Neuronal stem cell (in vitro differentiated cells): ENCODE measurements around the gene MAP3K19.

ENCODE experiments used
- DNase-seq: peaks from one replicate; pipeline ENCODE4 v3.0.0-alpha.2; 2013; ENCODE audit warnings: low spot score
- H2AFZ ChIP-seq: one replicate; pipeline ENCODE4 v1.6.1; 2013; ENCODE audit warnings: mild to moderate bottlenecking, low read length, inconsistent platforms
- H2AK5ac ChIP-seq: 2 replicates; pipeline ENCODE4 v1.6.1; 2013; ENCODE audit warnings: low read depth, mild to moderate bottlenecking, inconsistent platforms, low read length, moderate library complexity, mixed read lengths
- H2BK120ac ChIP-seq: 2 replicates; pipeline ENCODE4 v1.6.1; 2013; ENCODE audit warnings: low read depth, mild to moderate bottlenecking, inconsistent platforms, low read length, moderate library complexity, mixed read lengths
- H2BK12ac ChIP-seq: one replicate; pipeline ENCODE4 v1.6.1; 2013; ENCODE audit warnings: low read length, inconsistent platforms
- H2BK15ac ChIP-seq: 2 replicates; pipeline ENCODE4 v1.6.1; 2013; ENCODE audit warnings: mild to moderate bottlenecking, low read length, inconsistent platforms, mixed read lengths
- H2BK5ac ChIP-seq: one replicate; pipeline ENCODE4 v1.6.1; 2013; ENCODE audit warnings: inconsistent platforms, mild to moderate bottlenecking, low read length, moderate library complexity
- H3K14ac ChIP-seq: one replicate; pipeline ENCODE4 v1.6.1; 2013; ENCODE audit warnings: low read length, inconsistent platforms
- H3K18ac ChIP-seq: 2 replicates; pipeline ENCODE4 v1.6.1; 2013; ENCODE audit warnings: low read length, inconsistent platforms
- H3K23ac ChIP-seq: 2 replicates; pipeline ENCODE4 v1.6.1; 2013; ENCODE audit warnings: low read depth, mild to moderate bottlenecking, mixed read lengths, low read length, inconsistent platforms; ENCODE audit not compliant: poor library complexity
- H3K27ac ChIP-seq: replicated peaks from 3 replicates; pipeline ENCODE4 v1.5.1; 2013; ENCODE audit warnings: low read length, inconsistent platforms
- H3K27me3 ChIP-seq, 3 experiments: 2 replicates each; pipeline ENCODE4 v1.6.1; 2013; ENCODE audit warnings: low read length in 3 of 3, mild to moderate bottlenecking in 2 of 3, inconsistent platforms in 1 of 3, low read depth in 1 of 3, mixed read lengths in 1 of 3, moderate library complexity in 1 of 3; ENCODE audit not compliant: control insufficient read depth in 3 of 3, insufficient read depth in 3 of 3
- H3K36me3 ChIP-seq, 2 donors: replicated peaks in 1 of 2; 2 replicates each; pipeline ENCODE4 v1.6.1; 2013; ENCODE audit warnings: low read length in 2 of 2; ENCODE audit not compliant: control insufficient read depth in 2 of 2, insufficient read depth in 2 of 2
- H3K4ac ChIP-seq: 2 replicates; pipeline ENCODE4 v1.6.1; 2013; ENCODE audit warnings: inconsistent platforms, mild to moderate bottlenecking, low read length, moderate library complexity
- H3K4me1 ChIP-seq, 2 donors: 1 replicate in 1 of 2; 2 replicates in 1 of 2; pipeline ENCODE4 v1.6.1; 2013; ENCODE audit warnings: low read length in 2 of 2, low read depth in 1 of 2; ENCODE audit not compliant: control insufficient read depth in 2 of 2, insufficient read depth in 1 of 2
- H3K4me2 ChIP-seq: one replicate; pipeline ENCODE4 v1.6.1; 2013; ENCODE audit warnings: mild to moderate bottlenecking, low read length, inconsistent platforms; ENCODE audit not compliant: insufficient read depth, poor library complexity, severe bottlenecking
- H3K4me3 ChIP-seq, 2 donors: 2 replicates each; pipeline ENCODE4 v1.5.1; 2013; ENCODE audit warnings: low read length in 2 of 2, mild to moderate bottlenecking in 2 of 2, inconsistent platforms in 1 of 2, moderate library complexity in 1 of 2
- H3K79me1 ChIP-seq: one replicate; pipeline ENCODE4 v1.6.1; 2013; ENCODE audit warnings: low read depth, mild to moderate bottlenecking, inconsistent platforms, low read length, moderate library complexity
- H3K9ac ChIP-seq: one replicate; pipeline ENCODE4 v1.6.1; 2013; ENCODE audit warnings: mild to moderate bottlenecking, low read depth, low read length, inconsistent platforms; ENCODE audit not compliant: poor library complexity
- H3K9me3 ChIP-seq, 2 donors: replicated peaks in 1 of 2; 2 replicates each; pipeline versions ENCODE3 to v1.6.1; 2013; ENCODE audit warnings: low read length in 2 of 2, mild to moderate bottlenecking in 2 of 2, inconsistent platforms in 1 of 2, low read depth in 1 of 2, mixed read lengths in 1 of 2, moderate library complexity in 1 of 2; ENCODE audit not compliant: control insufficient read depth in 2 of 2, insufficient read depth in 1 of 2
- H4K8ac ChIP-seq: one replicate; pipeline ENCODE4 v1.6.1; 2013; ENCODE audit warnings: low read depth, mild to moderate bottlenecking, inconsistent platforms, low read length, moderate library complexity
- H4K91ac ChIP-seq: one replicate; pipeline ENCODE4 v1.6.1; 2013; ENCODE audit warnings: low read length, low read depth, mild to moderate bottlenecking, inconsistent platforms; ENCODE audit not compliant: poor library complexity
- WGBS, 2 donors: extraction: QIAGEN DNeasy Blood & Tissue Kit; methylation state at CpG; one replicate each; pipeline ENCODE4 v1.1.7; 2013; ENCODE audit warnings: missing lambda C conversion rate in 2 of 2, mixed read lengths in 1 of 2; ENCODE audit not compliant: insufficient read length in 2 of 2, insufficient replicate concordance in 1 of 2; ENCODE audit errors: extremely low coverage in 2 of 2; 5-methylcytosine and 5-hydroxymethylcytosine counted together

Gene MAP3K19

DNA sequence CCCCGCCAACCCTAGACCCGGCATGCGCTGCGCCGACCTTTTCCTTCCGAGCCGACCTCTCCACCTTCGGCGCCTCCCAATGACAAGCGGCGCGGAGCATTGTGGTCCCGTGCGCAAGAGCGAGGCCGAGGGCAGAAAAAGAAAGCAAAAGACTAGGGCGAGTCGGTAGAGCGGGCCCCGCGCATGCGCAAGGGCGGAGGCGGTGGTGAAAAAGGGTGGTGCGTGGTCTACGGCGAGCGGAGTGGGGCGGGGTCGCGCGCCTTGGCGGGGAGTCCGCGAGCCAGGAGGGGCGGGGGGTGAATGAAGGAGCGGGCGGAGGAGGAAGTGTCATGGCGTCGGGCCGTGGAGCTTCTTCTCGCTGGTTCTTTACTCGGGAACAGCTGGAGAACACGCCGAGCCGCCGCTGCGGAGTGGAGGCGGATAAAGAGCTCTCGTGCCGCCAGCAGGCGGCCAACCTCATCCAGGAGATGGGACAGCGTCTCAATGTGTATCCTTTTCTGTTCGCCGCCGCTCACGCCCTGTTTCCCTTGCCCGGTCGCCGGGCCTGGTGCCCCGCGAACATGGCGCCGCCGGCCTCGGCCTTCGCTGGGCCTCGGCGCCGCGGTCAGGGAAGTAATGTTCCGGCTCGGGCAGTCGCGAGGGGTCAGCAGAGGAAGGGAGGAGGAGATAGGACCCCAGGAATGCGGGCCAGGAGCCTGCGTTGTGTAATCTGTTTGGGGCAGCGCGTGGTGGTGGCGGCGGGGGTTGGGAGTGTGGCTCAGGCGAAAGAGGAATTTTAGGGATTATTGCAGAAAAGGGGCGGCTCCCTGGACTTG is 128.5 kb downstream of the MAP3K19 start, which contains the start of gene CCNT2:
TSS of gene CCNT2 (plus strand) at position 297 of the 815 bp plus-strand sequence. CDS start at position 330, 33 bp downstream.
- peak within 1 kb of the TSS; percentile 100 for H3K18ac ChIP-seq
- peak within 1 kb of the TSS; percentile 92 for H4K91ac ChIP-seq
- H3K4me3 ChIP-seq: peak within 1 kb of the TSS; percentile 82 to 97
- no peaks in the 10 kb centered on the region for H3K9me3 ChIP-seq
- peak within 1 kb of the TSS; percentile 49 for H3K4me2 ChIP-seq
- peak within 1 kb of the TSS; percentile 95 for H2AK5ac ChIP-seq
- peak within 1 kb of the TSS; percentile 100 for H2BK5ac ChIP-seq
- H3K79me1 ChIP-seq: peaks cover 5% of the 10 kb centered on the region
- DNase-seq: peak; percentile 98
- peak within 1 kb of the TSS; percentile 99 for H3K9ac ChIP-seq
- peak within 1 kb of the TSS; percentile 93 for H4K8ac ChIP-seq
- peak within 1 kb of the TSS; percentile 91 for H2AFZ ChIP-seq
- H3K27ac ChIP-seq: peak within 1 kb of the TSS; percentile 98
- peak within 1 kb of the TSS; percentile 89 for H3K14ac ChIP-seq
- no peak within 1 kb of the TSS for H2BK12ac ChIP-seq
- peak within 1 kb of the TSS; percentile 21 for H2BK15ac ChIP-seq
- WGBS, 2 donors: no CpG with 5 or more reads among the region's 83 CpGs
- peaks cover 0 to 9% of the 10 kb centered on the region in 2 donors for H3K4me1 ChIP-seq
- H3K4ac ChIP-seq: peak within 1 kb of the TSS; percentile 93
- no peaks in the 10 kb centered on the region for H3K27me3 ChIP-seq
- peak within 1 kb of the TSS; percentile 97 for H3K23ac ChIP-seq
- peak within 1 kb of the TSS; percentile 87 for H2BK120ac ChIP-seq
- peaks cover 0 to 37% of the 10 kb centered on the region in 2 donors for H3K36me3 ChIP-seq

DNA sequence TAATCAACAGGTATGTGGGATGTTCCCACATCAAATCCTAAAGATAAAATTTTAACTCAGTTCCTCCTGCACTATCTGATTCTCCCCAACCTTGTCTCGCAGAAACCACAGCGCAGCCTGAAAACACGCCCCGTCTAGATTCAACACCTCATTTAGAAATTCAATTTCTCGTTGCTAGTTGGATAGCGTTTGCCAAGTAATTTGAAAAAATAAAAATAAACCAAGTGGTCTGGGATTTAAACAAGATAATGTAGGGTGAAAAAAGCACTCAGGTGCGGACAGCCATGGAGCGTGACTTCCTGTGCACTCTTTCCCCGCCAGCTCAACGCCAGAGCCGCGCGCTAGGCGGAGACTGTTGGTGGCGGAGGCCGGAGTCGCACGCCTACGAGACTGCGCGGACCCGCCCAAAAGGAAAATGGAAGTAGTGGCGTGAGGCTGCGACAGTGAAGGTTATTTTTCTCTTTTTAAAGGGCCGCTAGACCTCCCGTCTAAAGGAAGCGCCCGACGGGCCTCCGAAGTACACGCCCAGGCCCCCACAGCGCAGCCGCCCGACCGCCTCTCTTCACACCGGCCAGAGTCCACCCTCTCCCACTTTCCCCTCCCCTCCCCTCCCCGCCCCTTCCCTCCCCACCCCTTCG is 129.2 kb downstream of the MAP3K19 start:
- no peaks in the 10 kb centered on the region for H3K9me3 ChIP-seq
- H2BK15ac ChIP-seq: no peak overlapping the region
- peak overlapping the region; percentile 81 for H3K9ac ChIP-seq
- peak overlapping the region; percentile 74 for H2AFZ ChIP-seq
- H4K8ac ChIP-seq: no peak overlapping the region
- peaks cover 0 to 9% of the 10 kb centered on the region in 2 donors for H3K4me1 ChIP-seq
- no peak overlapping the region for H2AK5ac ChIP-seq
- H3K4ac ChIP-seq: no peak overlapping the region
- peak overlapping the region; percentile 49 for H3K4me2 ChIP-seq
- H3K79me1 ChIP-seq: peaks cover 5% of the 10 kb centered on the region
- H4K91ac ChIP-seq: no peak overlapping the region
- H3K27me3 ChIP-seq: no peaks in the 10 kb centered on the region
- peak overlapping the region; percentile 56 for H3K14ac ChIP-seq
- H3K36me3 ChIP-seq: peaks cover 0 to 31% of the 10 kb centered on the region in 2 donors
- H2BK5ac ChIP-seq: no peak overlapping the region
- peak overlapping the region; percentile 82 to 84 for H3K4me3 ChIP-seq
- H2BK12ac ChIP-seq: no peak overlapping the region
- H3K23ac ChIP-seq: peak overlapping the region; percentile 97
- H2BK120ac ChIP-seq: no peak overlapping the region
- H3K18ac ChIP-seq: peak overlapping the region; percentile 90
- peak; percentile 80 for DNase-seq
- peak overlapping the region; percentile 98 for H3K27ac ChIP-seq
- no CpG with 5 or more reads among the region's 38 CpGs for WGBS, 2 donors

DNA sequence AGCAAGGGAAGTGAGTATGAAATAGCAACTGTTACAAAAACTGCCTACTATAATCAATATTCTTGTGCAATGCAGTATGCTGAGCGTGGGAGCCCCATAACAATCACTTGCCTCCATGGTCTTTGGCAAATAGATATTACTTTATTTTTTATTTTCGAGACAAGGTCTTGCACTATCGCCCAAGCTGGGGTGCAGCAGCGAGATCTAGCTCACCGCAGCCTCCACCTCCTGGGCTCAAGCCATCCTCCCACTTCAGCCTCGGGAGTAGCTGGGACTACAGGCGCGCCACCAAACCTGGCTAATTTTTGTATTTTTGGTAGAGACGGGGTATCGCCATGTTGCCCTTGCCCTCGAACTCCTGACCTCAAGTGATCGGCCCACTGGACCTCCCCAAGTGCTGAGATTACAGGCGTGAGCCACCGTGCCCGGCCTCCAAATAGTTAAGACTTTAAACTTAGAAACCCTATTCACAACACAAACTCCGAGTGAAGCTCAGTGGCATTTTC is 129.8 kb downstream of the MAP3K19 start:
- Histone ChIP-seq H3K4me1 (peaks cover 0 to 9% of the 10 kb centered on the region in 2 donors), H2BK12ac (no peak overlapping the region), H2AK5ac (no peak overlapping the region), H3K9ac (no peak overlapping the region), H4K8ac (no peak overlapping the region), H2BK120ac (no peak overlapping the region), H3K4ac (no peak overlapping the region), H3K4me3 (peak overlapping the region; percentile 82 to 84), H2BK5ac (no peak overlapping the region), H2BK15ac (no peak overlapping the region), H3K4me2 (peak overlapping the region; percentile 49), H3K18ac (no peak overlapping the region), H3K36me3 (peaks cover 0 to 26% of the 10 kb centered on the region in 2 donors), H3K79me1 (peaks cover 5% of the 10 kb centered on the region), H4K91ac (no peak overlapping the region), H3K9me3 (no peaks in the 10 kb centered on the region), H3K14ac (no peak overlapping the region), H3K27ac (peak overlapping the region; percentile 98), H2AFZ (peak overlapping the region; percentile 74), H3K27me3 (no peaks in the 10 kb centered on the region), H3K23ac (no peak overlapping the region)
- WGBS, 2 donors: no CpG with 5 or more reads among the region's 16 CpGs
- peak; percentile 8 for DNase-seq
